Panc1 (cell line): ENCODE measurements around the gene SCD5. TPM values are rescaled to one million over a fixed set of nuclear protein-coding genes. Genes with fewer than 3 reads are reported as not detected.

Source experiments
- ATAC-seq: fragments of 200-7000 bp; cut with Tn5 transposase; 2 replicates; pipeline ENCODE4 v1.9.1; 2020; ENCODE audit warnings: mild to moderate bottlenecking, moderate library complexity
- BruUV-seq: library from RNA; stranded (reverse); fragments of 400-500 nt; replicated peaks from 2 replicates; lab custom pipeline; 2021; lab: Mats Ljungman, UMichigan
- CTCF ChIA-PET: fragments of 300-600 bp; sonication (Branson Sonifier 250); formaldehyde crosslinking; loops from one replicate; lab custom pipeline; 2022; ENCODE audit warnings: antibody characterized with exemption; lab: Charles Lee
- POLR2A ChIA-PET: fragments of 300-600 bp; sonication (Branson Sonifier 250); formaldehyde crosslinking; loops from one replicate; lab custom pipeline; 2022; ENCODE audit warnings: antibody characterized with exemption; lab: Charles Lee
- DNase-seq: peaks from one replicate; pipeline ENCODE4 v3.0.0-alpha.2; 2010; ENCODE audit warnings: low read depth, low spot score
- H3K27ac ChIP-seq: 2 replicates; pipeline ENCODE4 v1.5.1; 2011; ENCODE audit warnings: mild to moderate bottlenecking, low read length, inconsistent platforms
- H3K27me3 ChIP-seq: fragments of 200-500 bp; sonication (Bioruptor generic); 2 replicates; pipeline ENCODE4 v1.6.0; 2014; ENCODE audit warnings: low read length, inconsistent platforms; ENCODE audit not compliant: control insufficient read depth, insufficient read depth
- H3K36me3 ChIP-seq: fragments of 200-500 bp; sonication (Bioruptor generic); 2 replicates; pipeline ENCODE4 v1.5.1; 2014; ENCODE audit warnings: inconsistent platforms, mild to moderate bottlenecking, low read length, moderate library complexity; ENCODE audit not compliant: control insufficient read depth, insufficient read depth
- H3K4me1 ChIP-seq: 2 replicates; pipeline ENCODE4 v1.5.1; 2011; ENCODE audit warnings: inconsistent platforms, mild to moderate bottlenecking, low read length, moderate library complexity; ENCODE audit not compliant: control insufficient read depth, insufficient read depth
- H3K4me3 ChIP-seq, 2 experiments: 2 replicates each; pipeline ENCODE4 v1.5.1; 2011 to 2012; ENCODE audit warnings: low read depth in 2 of 2, low read length in 2 of 2, mild to moderate bottlenecking in 2 of 2, inconsistent platforms in 1 of 2, moderate library complexity in 1 of 2
- H3K9me3 ChIP-seq: fragments of 200-500 bp; sonication (Bioruptor generic); 2 replicates; pipeline ENCODE4 v1.5.1; 2014; ENCODE audit warnings: low read depth, mild to moderate bottlenecking, inconsistent platforms, low read length, moderate library complexity; ENCODE audit not compliant: control insufficient read depth, insufficient read depth
- POLR2AphosphoS5 ChIP-seq: IDR thresholded peaks from 2 replicates; pipeline ENCODE4 v1.6.1; 2012; ENCODE audit warnings: mild to moderate bottlenecking, low read depth, low read length, moderate library complexity
- REST ChIP-seq, 2 experiments: IDR thresholded peaks; 2 replicates each; pipeline ENCODE4 v1.6.1; 2011 to 2012; ENCODE audit warnings: low read depth in 2 of 2, control low read depth in 1 of 2, low read length in 1 of 2, mild to moderate bottlenecking in 1 of 2, moderate library complexity in 1 of 2; ENCODE audit not compliant: insufficient read depth in 1 of 2
- SIN3A ChIP-seq: IDR thresholded peaks from 2 replicates; pipeline ENCODE4 v1.6.1; 2012; ENCODE audit warnings: low read depth, mild to moderate bottlenecking, low read length, moderate library complexity, borderline replicate concordance; ENCODE audit not compliant: insufficient read depth
- TCF7L2 ChIP-seq: IDR thresholded peaks from 2 replicates; pipeline ENCODE4 v1.6.1; 2011; ENCODE audit warnings: mild to moderate bottlenecking, low read depth, low read length, inconsistent platforms
- in situ Hi-C: cut with HindIII; loops from 2 replicates; pipeline ENCODE4 v1.10.0; 2016; ENCODE audit warnings: low sequenced_read_pairs, low pct_unique_long_range_greater_than_20kb
- intact Hi-C: fragments of 100-400 bp; cut with micrococcal nuclease; formaldehyde crosslinking; loops from one replicate; pipeline ENCODE4 v1.10.0; 2022; ENCODE audit not compliant: unreplicated experiment
- total RNA-seq: library from RNA; stranded (reverse); gene quantifications from one replicate; pipeline ENCODE4 v1.2.1, GENCODE V29; 2021; ENCODE audit not compliant: unreplicated experiment
- TF ChIP-seq, protein P1 (sequence below): fragments of 450-650 bp; IDR thresholded peaks from 2 replicates; pipeline ENCODE4 v1.5.1; 2017; ENCODE audit warnings: mild to moderate bottlenecking

The SCD5 gene
- total RNA-seq, 1 experiment from 2014 or later: 2.0 TPM

- DNase-seq (no peak), ATAC-seq (no peak)
- H3K9me3 ChIP-seq: no peaks in the 10 kb centered on the region
- ChIA-PET POLR2A (no interaction called here), CTCF (no interaction called here)
- H3K27ac ChIP-seq: no peak overlapping the region
- H3K27me3 ChIP-seq: no peaks in the 10 kb centered on the region
- no TSS peak for BruUV-seq
- no peaks in the 10 kb centered on the region for H3K4me1 ChIP-seq
- TF ChIP-seq REST (IDR thresholded peaks at IDR 0.05; ENCODE audit: insufficient read depth in 1 of 2, low read depth in 2 of 2, low read length in 1 of 2) (no peak), POLR2AphosphoS5 (no peak)
- in situ Hi-C loops: no loop called here
- H3K4me3 ChIP-seq: no peak overlapping the region
- intact Hi-C loops: no loop called here
- H3K36me3 ChIP-seq: no peaks in the 10 kb centered on the region
These were observed 104.5 kb downstream of the SCD5 start for GRCh38 chr4:82694046-82694445.

DNA sequence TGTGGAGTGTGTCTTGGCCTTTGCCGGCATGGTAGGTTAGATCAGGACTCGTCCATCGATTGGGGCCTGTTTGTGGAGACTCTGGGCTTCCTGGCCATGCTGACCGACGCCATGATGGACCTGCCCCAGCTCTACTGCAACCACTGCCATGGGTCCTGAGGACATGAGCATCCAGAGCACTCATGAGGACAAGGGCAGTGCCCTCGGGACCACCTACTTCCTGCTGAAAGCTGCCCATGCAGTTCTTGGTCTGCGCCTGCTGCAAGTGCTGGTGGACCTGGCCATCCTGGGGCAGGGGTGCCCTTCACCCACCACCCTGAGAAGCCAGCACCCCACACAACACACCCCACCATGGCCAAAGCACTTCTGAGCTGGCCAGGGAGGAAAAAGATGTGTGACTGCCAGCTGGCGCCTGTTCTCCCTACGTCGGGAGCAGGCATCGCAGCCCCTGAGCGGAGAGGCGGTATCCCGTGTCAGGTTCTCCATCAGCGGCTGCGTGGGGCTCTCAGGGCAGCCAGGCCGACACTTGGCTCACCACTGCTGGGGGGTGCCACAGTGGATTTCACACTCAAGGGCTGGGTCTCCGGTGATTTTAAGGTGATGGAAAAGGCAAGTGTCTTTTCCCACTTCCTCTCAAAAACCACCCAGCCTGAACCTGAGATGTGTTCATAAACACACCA, 106.4 kb downstream of the SCD5 start:
- in situ Hi-C loops: no loop called here
- H3K36me3 ChIP-seq: no peaks in the 10 kb centered on the region
- H3K4me3 ChIP-seq: no peak overlapping the region
- TF ChIP-seq POLR2AphosphoS5 (no peak), SIN3A (no peak), REST (IDR thresholded peaks at IDR 0.05; ENCODE audit: insufficient read depth in 1 of 2, low read depth in 2 of 2, low read length in 1 of 2) (no peak), TCF7L2 (no peak)
- TF ChIP-seq, protein P1, sequence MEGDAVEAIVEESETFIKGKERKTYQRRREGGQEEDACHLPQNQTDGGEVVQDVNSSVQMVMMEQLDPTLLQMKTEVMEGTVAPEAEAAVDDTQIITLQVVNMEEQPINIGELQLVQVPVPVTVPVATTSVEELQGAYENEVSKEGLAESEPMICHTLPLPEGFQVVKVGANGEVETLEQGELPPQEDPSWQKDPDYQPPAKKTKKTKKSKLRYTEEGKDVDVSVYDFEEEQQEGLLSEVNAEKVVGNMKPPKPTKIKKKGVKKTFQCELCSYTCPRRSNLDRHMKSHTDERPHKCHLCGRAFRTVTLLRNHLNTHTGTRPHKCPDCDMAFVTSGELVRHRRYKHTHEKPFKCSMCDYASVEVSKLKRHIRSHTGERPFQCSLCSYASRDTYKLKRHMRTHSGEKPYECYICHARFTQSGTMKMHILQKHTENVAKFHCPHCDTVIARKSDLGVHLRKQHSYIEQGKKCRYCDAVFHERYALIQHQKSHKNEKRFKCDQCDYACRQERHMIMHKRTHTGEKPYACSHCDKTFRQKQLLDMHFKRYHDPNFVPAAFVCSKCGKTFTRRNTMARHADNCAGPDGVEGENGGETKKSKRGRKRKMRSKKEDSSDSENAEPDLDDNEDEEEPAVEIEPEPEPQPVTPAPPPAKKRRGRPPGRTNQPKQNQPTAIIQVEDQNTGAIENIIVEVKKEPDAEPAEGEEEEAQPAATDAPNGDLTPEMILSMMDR: no peak
- BruUV-seq: no TSS peak
- H3K9me3 ChIP-seq: no peaks in the 10 kb centered on the region
- ATAC-seq: no peak
- ChIA-PET CTCF (no interaction called here), POLR2A (no interaction called here)
- intact Hi-C loops: no loop called here
- no peak overlapping the region for H3K27ac ChIP-seq
- DNase-seq: no peak
- no peaks in the 10 kb centered on the region for H3K27me3 ChIP-seq
- no peaks in the 10 kb centered on the region for H3K4me1 ChIP-seq
